C4-2B (cell line): Measurements from ENCODE around the gene ERBB4.

Experiments
- H3K27ac ChIP-seq: fragments of 450-650 bp; 2 replicates; pipeline ENCODE4 v1.5.1; 2017
- ZFX ChIP-seq: fragments of 450-650 bp; IDR thresholded peaks from 2 replicates; pipeline ENCODE4 v1.6.1; 2017
- TF ChIP-seq, protein P1 (sequence below): fragments of 450-650 bp; conservative IDR thresholded peaks from 2 replicates; pipeline ENCODE4 v1.5.1; 2017; ENCODE audit warnings: mild to moderate bottlenecking

ERBB4 gene

GRCh38 chr2:212547716-212548454 lies 9.3 kb upstream of the ERBB4 start:
- TF ChIP-seq ZFX: no peak
- TF ChIP-seq, protein P1, sequence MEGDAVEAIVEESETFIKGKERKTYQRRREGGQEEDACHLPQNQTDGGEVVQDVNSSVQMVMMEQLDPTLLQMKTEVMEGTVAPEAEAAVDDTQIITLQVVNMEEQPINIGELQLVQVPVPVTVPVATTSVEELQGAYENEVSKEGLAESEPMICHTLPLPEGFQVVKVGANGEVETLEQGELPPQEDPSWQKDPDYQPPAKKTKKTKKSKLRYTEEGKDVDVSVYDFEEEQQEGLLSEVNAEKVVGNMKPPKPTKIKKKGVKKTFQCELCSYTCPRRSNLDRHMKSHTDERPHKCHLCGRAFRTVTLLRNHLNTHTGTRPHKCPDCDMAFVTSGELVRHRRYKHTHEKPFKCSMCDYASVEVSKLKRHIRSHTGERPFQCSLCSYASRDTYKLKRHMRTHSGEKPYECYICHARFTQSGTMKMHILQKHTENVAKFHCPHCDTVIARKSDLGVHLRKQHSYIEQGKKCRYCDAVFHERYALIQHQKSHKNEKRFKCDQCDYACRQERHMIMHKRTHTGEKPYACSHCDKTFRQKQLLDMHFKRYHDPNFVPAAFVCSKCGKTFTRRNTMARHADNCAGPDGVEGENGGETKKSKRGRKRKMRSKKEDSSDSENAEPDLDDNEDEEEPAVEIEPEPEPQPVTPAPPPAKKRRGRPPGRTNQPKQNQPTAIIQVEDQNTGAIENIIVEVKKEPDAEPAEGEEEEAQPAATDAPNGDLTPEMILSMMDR: no peak

DNA sequence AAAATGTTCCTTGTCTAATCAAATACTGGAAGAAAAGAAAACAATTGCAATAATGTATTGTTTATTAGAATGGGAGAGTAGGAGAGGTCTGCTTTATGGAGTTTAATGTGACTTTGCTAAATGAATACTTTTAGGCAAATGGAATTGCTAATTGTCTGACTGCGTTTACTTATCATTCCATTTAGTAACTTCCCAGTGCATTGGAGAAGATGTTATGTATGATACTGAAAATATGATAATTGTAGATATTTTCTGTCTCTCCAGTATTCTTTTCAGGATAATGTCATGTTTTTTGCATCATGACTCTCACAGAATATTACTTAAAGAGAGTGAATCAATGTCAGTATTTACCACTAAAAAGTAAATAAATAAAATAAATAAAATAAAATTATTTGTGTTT lies 8.1 kb upstream of the ERBB4 start:
- no peak overlapping the region for H3K27ac ChIP-seq
- TF ChIP-seq, protein P1: no peak
- no peak for TF ChIP-seq ZFX

More at GRCh38 chr2:212547716-212548454, 9.3 kb upstream of the ERBB4 start:
- no peak overlapping the region for H3K27ac ChIP-seq

GRCh38 chr2:212540341-212540740 lies 1.7 kb upstream of the ERBB4 start:
- H3K27ac ChIP-seq: no peak overlapping the region

DNA sequence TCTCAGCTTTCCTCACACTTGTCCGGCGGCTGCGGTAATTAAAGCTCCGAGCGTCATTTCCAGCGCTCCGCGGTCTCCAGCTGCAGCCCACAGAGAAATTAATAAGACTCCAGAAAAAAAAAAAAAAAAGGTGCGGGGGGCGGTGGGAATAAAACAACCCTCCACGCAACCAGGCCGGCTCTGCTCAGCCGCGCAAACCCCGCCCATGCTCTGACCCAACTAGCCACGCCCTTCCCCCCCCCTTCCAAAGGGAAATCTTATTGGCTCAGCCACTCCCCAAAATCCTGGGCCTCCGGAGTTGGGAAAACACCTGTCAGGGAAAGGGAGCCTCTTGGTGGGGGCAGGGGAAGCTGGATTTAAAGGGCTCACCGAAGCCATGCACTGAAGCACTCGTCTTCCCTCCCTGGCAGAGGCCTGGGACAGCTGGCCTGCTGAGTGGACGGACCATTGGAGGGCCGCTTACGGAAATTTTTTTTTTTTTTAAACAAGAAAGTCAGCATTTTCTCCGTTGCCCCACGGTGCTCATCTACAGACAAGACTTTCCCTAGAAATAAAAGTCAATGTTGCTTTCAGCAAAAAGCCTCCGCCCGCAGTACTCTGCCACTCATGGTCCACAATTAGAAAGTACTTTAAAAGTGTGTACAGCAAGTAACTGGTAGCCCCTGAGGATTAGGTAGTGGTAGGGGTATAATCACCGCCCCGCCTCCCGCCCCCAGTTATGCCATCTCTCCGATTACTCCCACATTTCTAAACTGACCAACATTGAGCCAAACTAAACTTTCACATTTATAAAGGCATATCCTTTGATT lies 674 bp upstream of the ERBB4 start:
- TF ChIP-seq, protein P1: no peak
- no peak for TF ChIP-seq ZFX
- H3K27ac ChIP-seq: no peak overlapping the region

More at GRCh38 chr2:212540341-212540740, 1.7 kb upstream of the ERBB4 start:
- TF ChIP-seq ZFX: no peak
- TF ChIP-seq, protein P1: no peak

DNA sequence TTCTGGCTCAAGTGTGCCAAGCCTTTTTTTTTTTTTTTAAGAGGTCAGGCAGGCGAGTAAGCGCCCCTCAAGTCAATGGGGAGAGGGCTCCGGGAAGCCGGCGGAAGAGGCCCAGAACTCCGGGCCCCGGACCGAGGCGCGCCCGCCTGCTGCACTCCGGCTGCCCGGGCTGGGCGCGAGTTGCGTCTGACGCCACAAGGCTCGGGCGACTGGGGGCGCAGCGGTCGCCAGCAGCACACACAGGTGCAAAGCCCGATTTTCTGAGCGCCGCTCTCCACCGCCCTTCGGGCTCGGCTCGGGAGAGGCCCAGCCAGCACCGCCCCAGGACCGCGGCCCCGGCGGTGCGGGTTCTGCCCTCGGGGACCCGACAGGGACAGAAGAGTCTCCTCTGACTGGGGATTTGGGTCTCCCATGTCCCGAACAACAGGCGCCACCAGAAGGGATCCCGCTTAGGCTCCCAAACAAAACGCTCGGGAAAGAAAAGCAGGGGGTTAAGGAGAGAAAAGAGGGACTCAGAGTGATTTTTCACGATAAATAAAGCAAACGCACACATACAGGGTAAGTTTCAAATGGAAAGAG lies 787 bp downstream of the ERBB4 start:
- peak overlapping the region; percentile 36; the same call in 1 of the 2 replicates for H3K27ac ChIP-seq
- TF ChIP-seq, protein P1: no peak
- TF ChIP-seq ZFX: no peak

DNA sequence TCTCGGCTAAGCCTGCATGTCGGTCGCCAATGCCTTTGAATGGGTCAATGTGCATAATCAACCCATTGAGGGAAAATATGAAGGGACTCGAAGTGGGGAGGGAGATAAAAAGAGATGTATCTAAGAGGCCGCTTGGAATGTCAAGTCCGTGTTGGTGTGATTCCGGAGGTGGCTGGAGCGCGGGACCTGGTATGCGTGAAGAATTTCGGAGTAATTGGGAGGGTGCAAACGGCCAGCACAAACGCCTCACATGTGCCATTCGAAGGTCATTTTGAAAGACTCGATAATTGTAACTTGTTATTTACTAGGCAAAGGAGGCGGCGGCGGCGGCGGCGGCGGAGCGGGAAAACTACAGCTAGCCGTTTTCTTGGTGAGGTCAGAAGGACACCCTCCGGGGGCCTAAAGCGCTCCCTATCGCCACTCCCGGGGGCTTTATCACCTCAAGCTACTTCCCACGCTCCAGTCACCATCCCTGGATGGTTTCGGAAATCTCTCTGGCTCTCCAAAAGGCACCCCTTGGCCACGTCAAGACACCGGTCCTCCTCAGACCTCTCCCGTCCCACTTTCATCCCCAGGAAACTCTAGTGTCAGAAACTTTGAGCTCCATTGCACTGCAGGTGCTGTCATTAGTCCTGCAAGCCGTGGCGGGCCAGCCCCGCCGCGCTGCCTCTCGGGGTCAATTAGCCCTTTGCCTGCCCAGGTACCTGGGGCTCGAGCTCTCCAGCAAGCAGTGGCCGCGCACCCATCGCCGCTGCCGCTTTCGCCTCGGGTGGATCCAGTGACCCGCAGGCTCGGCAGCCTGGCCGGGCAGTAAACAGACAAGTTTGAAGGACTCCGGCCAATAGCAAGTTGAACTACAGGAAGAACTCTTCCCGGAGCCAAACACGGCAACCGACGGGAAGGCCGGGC lies 1.5 kb downstream of the ERBB4 start:
- H3K27ac ChIP-seq: peak overlapping the region; percentile 36
- TF ChIP-seq, protein P1: no peak
- TF ChIP-seq ZFX: no peak
